Brain pericyte (primary cell): ENCODE results near the gene MAP4K2.
"Not testable (repeated sequence)": the region's sequence is repeated elsewhere in the genome, so short reads cannot be mapped to it uniquely, and the experiment has no call there.

Source experiments
- DNase-seq: peaks from one replicate; pipeline ENCODE4 v3.0.0-alpha.2; 2012; ENCODE audit warnings: low read depth, low spot score

The MAP4K2 gene

GRCh38 chr11:64803158-64803845, at the start of gene MAP4K2:
MAP4K2 (minus strand) TSS chr11:64803214; CDS start chr11:64803149, 65 bp downstream.
- peak; percentile 40 for DNase-seq

DNA sequence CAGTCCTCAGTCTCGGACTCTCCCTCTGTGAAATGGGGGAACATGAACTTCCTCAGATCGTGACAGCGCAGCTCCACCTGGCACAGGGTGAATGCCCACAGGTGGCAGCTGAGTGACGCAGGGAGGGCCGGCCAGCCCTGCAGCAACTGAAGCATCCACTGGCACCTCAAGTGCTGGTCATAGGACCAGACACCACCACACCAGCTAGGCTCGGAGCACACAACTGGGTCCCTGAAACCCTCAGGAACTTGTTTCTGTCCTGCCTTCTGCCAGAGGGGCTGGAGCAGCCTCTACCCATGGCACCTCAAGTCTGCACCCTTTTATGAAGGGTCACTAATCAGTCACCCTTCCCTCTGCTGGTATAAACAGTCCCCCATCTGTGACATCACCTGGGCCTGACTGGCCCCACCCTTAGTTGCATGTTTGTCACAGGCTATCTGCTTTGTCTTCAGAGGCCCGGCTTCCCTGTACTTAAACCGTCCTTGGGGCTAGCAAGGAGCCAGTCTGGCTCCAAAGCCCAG, 48.9 kb upstream of the MAP4K2 start:
- DNase-seq: no peak

DNA sequence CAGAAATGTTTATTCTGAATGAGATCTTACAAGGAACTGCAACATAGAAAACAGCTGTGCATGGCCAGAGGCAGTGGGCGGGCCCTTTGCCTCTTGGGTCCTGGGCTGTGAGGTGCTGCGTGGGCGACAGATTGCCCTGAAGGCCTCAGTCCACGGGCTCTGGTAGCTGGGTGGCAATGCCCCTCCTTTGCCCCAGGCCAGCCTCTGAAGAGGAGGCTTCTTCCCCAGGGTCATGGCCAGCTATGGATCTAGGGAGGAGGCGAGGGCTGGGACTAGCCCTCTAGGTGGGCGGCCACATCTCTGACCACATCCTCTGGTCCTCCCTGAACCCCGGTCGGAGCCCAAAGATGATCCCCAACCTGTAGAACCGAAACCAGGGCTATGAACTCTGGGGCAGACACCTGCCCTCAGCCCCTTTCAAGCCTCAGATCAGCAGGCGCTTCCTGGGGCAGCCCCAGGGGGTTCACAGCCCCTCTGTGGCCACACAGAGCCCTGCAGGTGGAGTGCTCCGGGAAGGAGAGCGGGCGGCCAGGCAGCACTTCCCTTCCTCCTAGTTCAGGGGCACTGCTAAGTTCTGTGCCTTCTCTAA, 48.1 kb upstream of the MAP4K2 start:
- DNase-seq: no peak

- no peak for DNase-seq
Observed at GRCh38 chr11:64849598-64850356, 46.8 kb upstream of the MAP4K2 start.

- no peak for DNase-seq
Observed at GRCh38 chr11:64848826-64849597, 46.0 kb upstream of the MAP4K2 start.

DNA sequence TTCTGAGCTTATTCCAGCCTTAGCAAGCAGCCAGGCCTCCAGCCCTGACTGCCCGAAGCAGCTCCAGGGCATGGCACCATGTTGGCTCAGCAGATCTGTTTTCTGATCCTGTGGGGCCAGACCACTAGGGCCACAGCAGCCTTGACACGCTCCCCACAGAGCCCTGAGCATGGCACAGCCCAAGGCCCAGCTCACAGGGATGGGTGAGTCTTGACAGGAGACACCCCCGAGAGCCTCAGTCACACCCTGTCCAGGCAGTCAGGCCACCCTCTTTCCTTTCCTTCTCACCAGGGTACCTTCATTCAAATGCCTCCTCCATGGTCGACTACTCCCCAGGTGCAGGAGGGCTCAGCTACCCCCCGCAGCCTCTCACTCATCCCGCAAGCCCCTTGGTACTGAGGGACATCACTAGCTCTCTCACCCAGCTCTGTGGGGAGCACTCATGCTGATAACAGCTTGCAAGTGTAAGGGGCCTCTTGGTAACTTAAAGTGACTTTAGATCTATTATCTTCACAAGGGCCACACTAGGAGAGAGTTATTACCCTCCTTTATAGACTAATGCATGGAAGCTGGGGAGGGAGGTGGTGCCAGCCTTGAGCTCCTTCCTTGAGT, 45.3 kb upstream of the MAP4K2 start:
- no peak for DNase-seq

DNA sequence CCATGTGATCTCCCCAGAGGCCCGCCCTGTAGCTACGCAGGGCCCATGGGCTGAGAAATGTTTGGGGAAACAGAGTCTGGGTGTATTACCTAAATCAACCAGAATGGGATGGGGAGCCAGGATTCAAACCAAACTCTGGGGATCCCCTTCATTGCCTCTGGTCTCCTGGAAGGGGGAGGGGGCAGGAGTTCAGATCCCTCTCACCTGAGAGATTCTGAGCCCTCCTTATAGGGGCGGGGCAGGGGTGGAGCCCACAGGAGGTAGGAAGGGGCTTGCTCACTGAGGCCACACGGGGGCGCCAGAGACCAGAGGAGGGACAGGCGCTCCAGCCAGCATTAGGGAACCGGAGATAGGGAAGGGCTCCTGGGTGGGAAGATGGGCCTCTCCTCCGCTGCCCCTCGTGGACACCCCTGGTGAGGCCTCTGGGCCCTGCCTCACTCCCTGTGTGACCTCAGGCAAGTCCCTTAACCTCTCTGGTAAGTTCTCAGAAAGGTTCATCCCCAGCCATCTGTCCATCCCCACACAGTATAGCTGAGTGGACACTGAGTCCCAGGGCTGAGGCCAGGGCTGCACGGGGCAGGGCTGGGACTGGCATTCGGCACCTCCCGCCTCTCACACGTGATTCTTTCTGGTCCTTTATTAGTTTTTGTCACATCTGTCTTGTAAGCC, 44.1 kb upstream of the MAP4K2 start:
- peak; percentile 58 for DNase-seq

DNA sequence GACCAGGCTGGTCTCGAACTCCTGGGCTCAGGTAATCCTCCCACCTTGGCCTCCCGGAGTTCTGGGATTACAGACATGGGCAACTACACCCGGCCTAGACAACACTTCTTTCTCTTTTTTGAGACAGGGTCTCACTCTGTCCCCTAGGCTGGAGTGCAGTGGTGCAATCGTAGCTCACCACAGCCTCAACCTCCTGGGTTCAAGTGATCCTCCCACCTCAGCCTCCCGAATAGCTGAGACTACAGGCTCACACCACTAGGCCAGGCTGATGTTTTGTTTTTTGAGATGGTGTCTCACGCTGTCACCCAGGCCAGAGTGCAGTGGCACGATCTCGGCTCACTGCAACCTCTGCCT, 42.7 kb upstream of the MAP4K2 start:
- DNase-seq: not testable (repeated sequence)

DNA sequence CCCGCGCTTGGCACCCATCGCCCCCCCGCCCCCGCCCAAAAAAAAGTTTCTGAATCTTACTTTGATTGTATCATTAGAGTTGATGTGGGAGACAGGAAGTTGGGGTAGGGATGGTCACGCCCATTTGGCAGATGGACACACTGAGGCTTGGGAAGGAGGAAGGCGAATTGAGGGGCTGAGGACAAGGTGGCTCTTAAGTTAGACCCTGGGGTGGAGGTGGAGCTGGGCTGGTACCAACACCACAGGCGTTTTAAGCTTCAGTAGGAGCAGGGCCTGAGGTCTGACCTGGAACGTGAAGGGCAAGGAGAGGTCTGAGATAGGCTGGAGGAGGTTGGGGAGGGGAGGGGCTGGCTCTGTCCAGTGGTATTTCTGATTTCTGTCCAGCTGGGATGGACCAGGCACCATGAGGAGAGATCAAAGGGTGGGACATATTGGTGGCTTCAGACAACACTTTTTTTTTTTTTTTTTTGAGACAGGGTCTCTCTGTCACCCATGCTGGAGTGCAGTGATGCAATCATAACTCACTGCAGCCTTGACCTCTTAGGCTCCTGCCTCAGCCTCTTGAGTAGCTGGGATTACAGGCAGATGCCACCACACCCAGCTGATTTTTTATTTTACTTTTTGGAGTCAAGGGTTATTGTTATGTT, 42.2 kb upstream of the MAP4K2 start:
- DNase-seq: no peak

GRCh38 chr11:64844330-64845128, 41.5 kb upstream of the MAP4K2 start, which contains the start of gene CDC42BPG:
CDC42BPG (minus strand) TSS chr11:64844653; CDS start chr11:64844569, 84 bp downstream.
- no peak for DNase-seq

GRCh38 chr11:64843686-64844329, 40.8 kb upstream of the MAP4K2 start:
- no peak for DNase-seq

DNA sequence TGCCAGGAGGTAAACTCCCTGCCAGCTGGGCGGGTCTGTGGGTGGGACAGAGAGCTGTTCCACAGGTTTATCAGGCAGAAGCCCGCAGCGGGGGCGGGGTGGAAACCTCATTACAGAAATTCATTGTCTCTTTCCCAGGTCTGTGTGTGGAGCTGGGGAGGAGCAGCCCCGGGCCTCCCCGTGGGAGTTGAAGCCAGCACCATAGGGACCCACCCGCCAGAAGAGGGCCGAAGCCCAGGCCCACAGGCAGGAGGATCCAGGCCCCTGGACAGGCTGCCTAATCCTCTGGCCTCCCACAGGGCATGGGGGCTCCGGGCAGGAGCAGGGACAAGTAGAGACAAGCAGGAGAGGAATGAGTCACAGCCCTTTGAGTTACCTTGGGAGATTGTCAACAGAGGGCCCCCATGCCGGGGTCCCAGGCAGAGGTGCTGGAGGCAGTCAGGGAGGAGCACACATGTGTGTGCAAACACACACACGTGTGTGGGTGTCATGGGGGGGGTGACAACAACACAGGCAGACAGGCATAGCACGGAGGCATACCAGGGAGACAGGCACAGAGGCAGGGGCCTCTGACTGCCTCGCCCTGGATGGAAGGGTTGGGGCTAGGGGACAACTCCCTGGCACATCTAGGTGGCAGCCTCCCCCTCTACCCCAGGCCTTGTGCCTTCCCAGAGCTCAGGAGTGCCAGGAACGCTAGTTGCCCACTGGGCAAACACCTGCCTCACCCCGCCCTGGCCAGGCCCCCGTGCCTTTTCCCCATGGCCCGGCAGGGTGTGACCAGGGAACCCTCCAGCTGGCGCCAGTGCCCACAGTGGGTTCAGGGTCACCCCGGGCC, 40.1 kb upstream of the MAP4K2 start:
- no peak for DNase-seq

- no peak for DNase-seq
Observed at GRCh38 chr11:64842366-64842759, 39.3 kb upstream of the MAP4K2 start.

DNA sequence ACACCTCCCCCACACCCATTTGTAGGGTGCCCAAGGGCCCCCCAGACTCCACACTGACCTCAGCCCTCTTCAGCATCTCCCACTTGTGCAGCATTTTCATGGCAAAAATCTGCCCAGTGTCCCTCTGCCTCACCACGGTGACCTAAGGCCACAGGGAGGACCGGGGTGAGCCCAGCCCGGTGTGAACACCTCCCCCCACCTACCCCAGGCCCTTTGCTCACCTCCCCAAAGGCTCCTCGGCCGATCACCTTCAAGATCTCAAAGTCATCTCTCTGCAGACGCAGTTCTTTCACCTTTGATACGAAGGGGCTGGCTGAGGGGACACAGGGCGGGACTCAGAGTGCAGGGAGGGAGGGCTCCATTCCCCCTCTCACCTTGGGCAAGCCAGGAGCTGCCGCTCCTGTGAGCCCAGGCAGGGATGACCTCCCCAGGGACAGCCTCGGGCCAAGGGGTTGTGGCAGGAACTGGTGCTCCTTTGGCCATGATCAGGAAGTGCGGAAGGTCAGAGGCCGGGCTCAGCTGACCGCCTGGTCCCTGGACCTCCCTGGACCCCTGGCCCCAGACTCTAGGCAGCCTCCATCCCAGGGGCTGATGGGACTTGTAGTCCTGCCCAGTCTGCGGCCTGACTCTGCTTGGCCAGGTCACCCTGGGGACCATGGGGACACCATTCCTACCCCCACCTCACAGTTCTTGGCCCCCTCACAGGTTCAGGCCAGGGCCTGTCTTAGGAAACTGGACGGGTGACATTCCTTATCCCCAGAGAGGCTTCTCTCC, 38.8 kb upstream of the MAP4K2 start:
- no peak for DNase-seq

DNA sequence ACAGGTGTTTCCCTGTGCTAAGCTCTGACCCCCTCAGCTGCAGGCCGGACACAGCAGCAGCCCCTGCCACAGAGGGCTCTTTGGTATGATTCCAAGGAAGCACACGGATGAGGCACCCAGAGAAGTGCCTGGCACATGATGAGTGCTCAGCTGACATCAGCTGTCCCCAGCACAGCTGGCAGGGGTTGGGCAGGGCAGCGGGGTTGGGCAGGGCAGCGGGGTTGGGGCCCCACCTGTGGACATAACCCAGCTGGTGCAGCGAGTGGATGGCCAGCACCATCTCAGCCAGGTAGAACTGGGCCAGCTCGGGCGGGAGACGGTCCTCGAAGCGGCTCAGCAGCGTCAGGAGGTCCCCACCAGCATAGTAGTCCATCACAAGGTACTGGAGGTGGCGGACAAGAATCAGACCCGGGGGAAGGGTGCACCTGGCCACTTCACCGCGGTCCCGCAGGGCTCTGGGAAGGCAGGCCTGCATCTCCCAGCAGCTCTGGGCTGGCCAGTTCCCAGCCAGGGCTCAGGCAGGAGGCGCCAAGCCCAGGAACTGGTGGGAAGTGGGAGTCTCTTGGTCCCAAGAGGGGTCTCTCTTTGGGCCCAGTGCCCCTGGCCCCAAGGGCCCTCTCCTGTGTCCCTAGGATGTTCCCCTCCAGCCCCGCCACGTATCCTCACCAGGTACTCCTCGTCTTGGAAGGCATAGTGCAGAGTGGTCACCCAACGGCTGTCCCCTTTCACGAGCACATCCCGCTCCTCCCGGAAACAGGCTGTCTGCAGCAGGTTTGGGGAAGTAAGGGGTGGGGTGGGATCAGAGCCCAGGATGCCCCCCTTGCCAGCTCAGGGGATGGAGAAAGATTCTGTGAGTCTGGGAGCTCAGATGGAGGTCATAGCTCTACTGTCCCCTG, 37.1 kb upstream of the MAP4K2 start:
- DNase-seq: no peak

DNA sequence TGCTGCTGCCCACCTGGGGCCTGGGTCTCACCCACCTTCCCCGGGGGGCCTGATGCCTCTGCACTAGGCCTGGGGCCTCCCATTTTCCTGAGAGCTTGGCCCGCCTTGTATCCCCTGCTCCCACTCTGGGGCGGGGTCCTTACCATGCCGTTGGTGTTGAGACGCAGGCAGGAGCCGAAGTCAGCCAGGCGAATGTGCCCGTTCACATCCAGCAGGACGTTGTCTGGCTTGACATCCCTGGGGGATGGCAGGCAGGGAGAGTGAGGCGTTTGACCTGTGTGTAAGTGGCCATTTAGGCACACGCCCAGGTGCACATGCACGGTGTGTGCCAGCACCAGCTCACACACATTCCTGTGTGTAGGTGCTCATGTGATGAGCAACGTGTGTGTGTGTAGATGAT, 36.3 kb upstream of the MAP4K2 start:
- no peak for DNase-seq
